Gastrocnemius medialis (tissue), 4 donors: ENCODE data around the gene MICB. TPM values are rescaled to one million over a fixed set of nuclear protein-coding genes. Genes with fewer than 3 reads are reported as not detected.
A peak's percentile ranks its signal among the peaks of the same experiment; 100 is the strongest.

Experiments used
- ATAC-seq, 2 donors: fragments of 150-250 bp; one replicate each; pipeline ENCODE4 v1.9.1; 2016
- DNase-seq, 2 donors: peaks; one replicate each; pipeline ENCODE4 v3.0.0-alpha.2; 2019
- H3K27ac ChIP-seq, 4 donors: fragments of 200-600 bp; sonication (generic); 1 replicate in 1 of 4; 2 replicates in 3 of 4; pipeline ENCODE4 v1.5.1; 2016 to 2018; ENCODE audit warnings: mild to moderate bottlenecking in 2 of 4, moderate library complexity in 1 of 4
- H3K27me3 ChIP-seq, 3 donors: fragments of 200-600 bp; sonication (generic) in 2 of 3; 1 replicate in 1 of 3; 2 replicates in 2 of 3; pipeline versions ENCODE4 v1.5.1 to v1.6.0; 2016 to 2019; ENCODE audit warnings: mild to moderate bottlenecking in 1 of 3, moderate library complexity in 1 of 3
- H3K36me3 ChIP-seq, 2 donors: fragments of 200-600 bp; sonication (generic) in 1 of 2; one replicate each; pipeline ENCODE4 v1.5.1; 2017 to 2018
- H3K4me1 ChIP-seq, 2 donors: fragments of 200-600 bp; sonication (generic) in 1 of 2; one replicate each; pipeline ENCODE4 v1.5.1; 2016 to 2017; ENCODE audit warnings: mild to moderate bottlenecking in 2 of 2
- H3K4me3 ChIP-seq, 4 donors: fragments of 200-600 bp; sonication (generic) in 3 of 4; 1 replicate in 1 of 4; 2 replicates in 3 of 4; pipeline ENCODE4 v1.5.1; 2016 to 2019; ENCODE audit warnings: mild to moderate bottlenecking in 2 of 4
- H3K9me3 ChIP-seq, 3 donors: fragments of 200-600 bp; sonication (generic) in 2 of 3; 1 replicate in 1 of 3; 2 replicates in 2 of 3; pipeline ENCODE4 v1.5.1; 2016 to 2019
- CTCF ChIP-seq, 5 experiments: fragments of 450-650 bp in 3 of 5; fragments of 200-600 bp in 2 of 5; sonication (generic) in 2 of 5; IDR thresholded peaks in 4 of 5; conservative IDR thresholded peaks in 1 of 5; 1 replicate in 4 of 5; 2 replicates in 1 of 5; pipeline ENCODE4 v1.5.1; 2016 to 2019; ENCODE audit warnings: antibody characterized with exemption in 5 of 5, mild to moderate bottlenecking in 3 of 5, moderate library complexity in 3 of 5
- POLR2A ChIP-seq, 2 donors: fragments of 450-650 bp; IDR thresholded peaks; one replicate each; pipeline ENCODE4 v1.6.1; 2017; ENCODE audit warnings: antibody characterized with exemption in 2 of 2, mild to moderate bottlenecking in 2 of 2, moderate library complexity in 2 of 2
- in situ Hi-C, 4 donors: fragments of 200-750 bp; cut with MboI; loops; one replicate each; pipeline versions ENCODE4 v1.15.0 to v1.8.0; 2017; ENCODE audit warnings: low sequenced_read_pairs in 4 of 4
- intact Hi-C: fragments of 100-400 bp; cut with DNase I; formaldehyde crosslinking; loops from one replicate; pipeline ENCODE4 v1.15.1; 2023; ENCODE audit warnings: low total_unique reads
- total RNA-seq, 4 donors: library from RNA; depleted of rRNA; stranded (reverse); fragments of >200 nt; gene quantifications; one replicate each; pipeline versions ENCODE4 v1.1.0 to v1.2.3, GENCODE V29; 2016

MICB gene
- total RNA-seq, 4 donors from 2014 or later: 0.20 to 1.2 (median 0.50) TPM

DNA sequence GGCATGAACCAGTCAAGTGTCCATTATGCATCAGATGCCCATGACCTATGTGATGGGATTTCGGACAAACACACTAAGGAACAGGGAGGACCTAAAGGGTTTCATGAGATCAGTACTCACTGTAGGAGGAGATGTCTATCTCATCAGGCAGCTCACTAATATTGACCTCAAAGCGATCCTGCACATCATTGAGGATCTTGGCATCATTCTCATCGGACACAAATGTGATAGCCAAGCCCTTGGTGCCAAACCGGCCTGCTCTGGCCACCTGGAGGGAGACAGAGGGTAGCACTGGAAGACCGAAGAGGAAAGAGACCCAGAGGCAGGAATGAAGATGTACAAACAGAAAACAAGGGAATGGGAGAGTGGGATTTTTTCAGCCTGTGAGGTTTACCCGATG is 32.7 kb downstream of the MICB start:
- Histone ChIP-seq H3K27me3 (no peaks in the 10 kb centered on the region), H3K4me1 (no peaks in the 10 kb centered on the region), H3K27ac (no peak overlapping the region), H3K4me3 (no peak overlapping the region), H3K9me3 (no peaks in the 10 kb centered on the region), H3K36me3 (peaks cover 0 to 61% of the 10 kb centered on the region in 2 donors)
- ATAC-seq: no peak
- DNase-seq: no peak
- in situ Hi-C loops (loop anchor here in 1 of 4 donors (25.0 kb wide), 1 partner anchor 657 kb away; the partner anchor contains the start of genes AGER, AGPAT1, GPSM3 and PBX2), intact Hi-C loops (no loop called here)
- no peak for TF ChIP-seq POLR2A (IDR thresholded peaks at IDR 0.05)
- no peak for TF ChIP-seq CTCF (IDR thresholded peaks at IDR 0.05 in 4 of 5, conservative IDR thresholded peaks at IDR 0.05 in 1 of 5)

DNA sequence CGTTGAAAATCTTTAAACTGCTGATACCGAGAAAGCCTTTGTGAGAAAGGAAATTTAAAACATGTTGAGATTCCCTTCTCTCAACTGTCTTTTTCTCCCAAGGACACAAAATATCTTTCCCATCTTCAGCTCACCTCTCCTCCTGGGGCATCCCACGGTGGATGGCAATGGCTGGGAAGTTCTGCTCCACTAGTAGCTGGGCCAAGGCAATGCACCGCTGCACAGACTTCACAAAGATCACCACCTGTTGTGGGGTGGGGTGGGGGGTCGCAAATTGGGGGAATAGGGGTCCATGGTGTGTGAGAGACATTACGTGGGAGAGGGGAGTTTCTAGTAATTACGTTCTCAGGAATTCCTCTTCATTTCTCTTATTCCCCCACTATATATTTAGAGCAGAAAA is 33.2 kb downstream of the MICB start:
- H3K9me3 ChIP-seq: no peaks in the 10 kb centered on the region
- intact Hi-C loops: no loop called here
- H3K4me3 ChIP-seq: no peak overlapping the region
- DNase-seq: no peak
- H3K27me3 ChIP-seq: no peaks in the 10 kb centered on the region
- no peak for ATAC-seq
- TF ChIP-seq CTCF (IDR thresholded peaks at IDR 0.05 in 4 of 5, conservative IDR thresholded peaks at IDR 0.05 in 1 of 5): no peak
- no peak for TF ChIP-seq POLR2A (IDR thresholded peaks at IDR 0.05)
- in situ Hi-C loops: loop anchor here in 1 of 4 donors (25.0 kb wide), 1 partner anchor 656 kb away; the partner anchor contains the start of genes AGER, AGPAT1, GPSM3 and PBX2
- H3K27ac ChIP-seq: no peak overlapping the region
- H3K4me1 ChIP-seq: no peaks in the 10 kb centered on the region
- H3K36me3 ChIP-seq: peaks cover 0 to 66% of the 10 kb centered on the region in 2 donors

DNA sequence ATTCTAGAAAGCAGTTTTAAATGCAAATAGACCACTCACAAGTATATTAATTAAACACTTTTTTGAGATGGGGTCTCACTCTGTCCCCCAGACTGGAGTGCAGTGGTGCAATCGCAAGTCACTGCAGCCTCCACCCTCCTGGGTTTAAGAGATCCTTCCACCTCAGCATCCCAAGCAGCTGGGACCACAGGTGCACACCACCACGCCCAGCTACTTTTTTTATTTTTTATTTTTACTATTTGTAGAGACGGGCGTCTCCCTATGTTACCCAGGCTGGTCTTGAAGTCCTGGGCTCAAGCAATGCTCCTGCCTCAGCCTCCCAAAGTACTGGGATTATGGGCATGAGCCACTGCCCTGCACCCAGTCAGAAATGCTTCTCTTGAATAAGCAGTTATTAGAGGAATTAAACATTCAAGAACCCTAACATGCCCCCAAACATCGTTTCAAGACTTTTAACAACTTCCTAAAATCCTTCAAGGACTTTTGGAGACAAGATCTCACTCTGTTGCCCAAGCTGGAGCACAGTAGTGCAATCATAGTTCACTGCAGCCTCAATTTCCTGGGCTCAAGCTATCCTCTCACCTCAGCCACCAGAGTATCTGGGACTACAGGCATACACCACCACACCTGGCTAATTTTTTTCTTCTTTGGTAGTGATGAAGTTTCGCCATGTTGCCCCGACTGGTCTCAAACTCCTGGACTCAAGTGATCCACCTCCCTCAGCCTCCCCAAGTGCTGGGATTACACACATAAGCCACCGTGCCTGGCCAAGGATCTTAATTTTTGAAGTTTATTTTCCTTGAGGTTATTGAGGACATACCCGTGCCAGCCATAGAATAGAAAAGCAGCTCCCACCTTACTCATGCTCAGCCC is 34.1 kb downstream of the MICB start:
- H3K36me3 ChIP-seq: peaks cover 4 to 75% of the 10 kb centered on the region in 2 donors
- intact Hi-C loops: no loop called here
- TF ChIP-seq CTCF (IDR thresholded peaks at IDR 0.05 in 4 of 5, conservative IDR thresholded peaks at IDR 0.05 in 1 of 5) (no peak), POLR2A (IDR thresholded peaks at IDR 0.05) (no peak)
- H3K27me3 ChIP-seq: no peaks in the 10 kb centered on the region
- no peak for ATAC-seq
- H3K27ac ChIP-seq: no peak overlapping the region
- no peak overlapping the region for H3K4me3 ChIP-seq
- no peaks in the 10 kb centered on the region for H3K4me1 ChIP-seq
- no peaks in the 10 kb centered on the region for H3K9me3 ChIP-seq
- no peak for DNase-seq
- in situ Hi-C loops: loop anchor here in 1 of 4 donors (25.0 kb wide), 1 partner anchor 655 kb away; the partner anchor contains the start of genes AGER, AGPAT1, GPSM3 and PBX2

GRCh38 chr6:31532644-31533454 is 34.9 kb downstream of the MICB start:
- intact Hi-C loops (no loop called here), in situ Hi-C loops (loop anchor here in 1 of 4 donors (25.0 kb wide), 1 partner anchor 654 kb away; the partner anchor contains the start of genes AGER, AGPAT1, GPSM3 and PBX2)
- no peak overlapping the region for H3K4me3 ChIP-seq
- DNase-seq: no peak
- no peaks in the 10 kb centered on the region for H3K27me3 ChIP-seq
- H3K27ac ChIP-seq: peak overlapping the region in 1 of 4 donors; percentile 27
- no peak for ATAC-seq
- H3K36me3 ChIP-seq: peaks cover 4 to 83% of the 10 kb centered on the region in 2 donors
- no peaks in the 10 kb centered on the region for H3K9me3 ChIP-seq
- H3K4me1 ChIP-seq: no peaks in the 10 kb centered on the region
- TF ChIP-seq CTCF (IDR thresholded peaks at IDR 0.05 in 4 of 5, conservative IDR thresholded peaks at IDR 0.05 in 1 of 5) (no peak), POLR2A (IDR thresholded peaks at IDR 0.05) (no peak)
